Activated T-cell treated with anti-CD3 and anti-CD28 coated beads for 48 hours (primary cell): ENCODE measurements around the gene TNS3.

Source experiments
- DNase-seq: peaks from one replicate; pipeline ENCODE4 v3.0.0-alpha.2; 2020; ENCODE audit warnings: low read depth

Gene TNS3

DNA sequence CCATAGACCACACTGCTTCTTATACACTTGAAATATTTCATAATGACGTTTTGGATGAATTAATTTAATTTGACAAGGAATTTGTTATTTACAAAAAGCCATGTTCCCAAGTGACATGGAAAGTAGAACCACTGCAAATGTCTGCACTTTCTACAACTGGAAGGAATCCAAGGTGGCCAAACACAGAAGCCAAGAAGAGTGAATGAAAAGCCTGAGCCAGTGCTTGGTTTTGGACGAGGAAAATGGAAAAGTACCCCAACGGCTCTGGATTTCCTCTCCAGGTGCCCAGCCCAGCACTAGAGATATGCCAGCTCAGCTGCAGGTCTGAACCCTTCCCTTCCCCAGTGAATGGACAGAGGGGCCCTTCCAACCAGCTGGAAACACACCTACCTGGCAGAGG lies 279.4 kb downstream of the TNS3 start:
- DNase-seq, result no peak

DNA sequence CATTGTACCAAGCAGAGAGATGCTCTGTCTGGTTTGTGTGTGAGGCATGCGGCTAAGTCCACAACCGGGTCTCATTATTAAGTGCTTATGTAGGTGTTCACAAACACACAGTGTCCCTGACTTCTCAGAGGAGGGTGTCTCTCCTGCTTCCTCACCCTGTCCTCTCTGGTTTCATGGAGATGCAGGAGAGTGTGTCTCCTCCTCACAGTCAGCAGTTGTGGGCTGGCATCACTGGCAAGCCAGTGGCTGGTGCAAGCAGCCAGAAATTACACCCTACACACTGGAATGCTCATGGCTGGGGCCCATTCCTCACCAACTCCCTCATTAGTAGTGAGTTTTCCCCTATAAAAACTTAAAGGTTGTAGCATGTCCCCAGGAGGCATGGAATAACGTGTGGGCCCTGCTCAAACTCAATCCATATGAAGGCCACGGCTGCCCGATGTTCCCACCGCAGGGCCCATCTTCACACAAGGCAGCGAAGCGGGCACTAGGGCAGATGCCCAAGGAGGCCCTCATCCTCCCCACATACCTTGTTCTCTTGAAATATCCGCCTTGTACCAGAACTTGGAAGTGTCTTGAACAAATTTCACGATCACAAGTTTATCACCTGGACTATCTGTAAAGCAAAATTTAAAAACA lies 280.1 kb downstream of the TNS3 start:
- DNase-seq, result no peak

DNA sequence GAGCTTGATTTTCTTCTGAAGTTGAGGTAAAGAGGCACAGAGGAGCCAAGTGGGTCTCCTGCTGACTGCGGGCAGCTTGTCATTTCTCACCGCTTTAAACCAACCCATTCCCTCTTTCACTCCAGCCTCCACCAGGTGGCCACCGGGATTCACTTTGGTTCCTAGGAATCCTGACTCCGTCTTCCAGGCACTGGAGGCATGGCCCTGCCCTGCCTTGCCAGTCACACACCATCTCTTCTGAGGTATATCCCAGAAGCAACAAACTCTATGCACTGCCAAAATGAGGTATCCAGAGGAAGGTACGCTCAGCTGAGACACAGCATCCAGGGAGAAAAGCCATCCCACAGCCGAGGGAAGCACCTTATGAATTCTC lies 280.8 kb downstream of the TNS3 start:
- no peak for DNase-seq

DNA sequence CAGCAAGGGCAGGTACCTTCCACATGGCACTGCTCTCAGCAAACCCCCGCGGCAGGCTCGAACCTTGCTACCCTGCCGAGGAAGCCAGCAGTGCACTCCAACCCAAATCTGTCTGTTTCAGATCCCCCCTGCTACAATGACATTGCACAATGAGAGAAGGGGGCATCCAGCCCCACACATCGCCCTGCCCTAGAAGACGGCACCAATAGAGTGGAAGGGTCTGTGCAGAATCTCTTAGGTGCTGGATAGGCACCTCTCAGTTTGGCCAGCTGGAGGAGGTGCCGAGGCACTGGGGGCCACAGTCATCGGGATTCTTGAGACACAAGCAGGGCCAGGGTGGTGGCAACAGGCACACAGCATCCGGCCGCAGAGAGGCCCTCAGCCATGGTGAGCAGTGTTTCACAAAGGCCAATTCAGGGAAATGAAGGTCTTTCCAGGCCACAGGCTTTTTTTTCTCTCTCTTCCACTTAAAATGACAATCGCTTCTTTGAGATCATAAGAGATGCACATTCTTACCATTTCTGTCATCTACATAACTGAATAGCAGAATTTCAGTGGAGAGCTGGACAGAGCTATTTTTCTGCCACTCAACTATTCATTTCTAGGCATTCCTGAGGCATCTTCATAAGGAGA lies 281.3 kb downstream of the TNS3 start:
- no peak for DNase-seq

DNA sequence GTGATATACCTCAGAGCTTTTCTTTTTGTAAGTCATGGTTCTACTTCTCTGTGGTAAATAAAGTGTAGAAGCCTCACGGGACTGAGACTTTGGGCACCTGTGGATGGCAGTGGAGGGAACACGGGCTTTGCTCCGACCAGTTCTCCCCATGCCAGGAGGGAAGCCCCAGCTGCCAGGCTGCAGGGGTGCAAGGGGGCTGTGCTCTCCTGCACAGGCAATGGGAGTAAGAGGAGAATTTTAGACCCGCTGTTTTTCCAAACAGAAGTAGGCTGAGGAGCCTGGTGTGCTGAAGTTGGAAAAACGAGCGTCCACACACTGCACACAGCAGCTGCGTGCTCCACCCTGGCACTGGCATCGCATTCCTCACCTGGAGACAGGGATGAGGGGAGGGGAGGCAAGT lies 282.4 kb downstream of the TNS3 start:
- DNase-seq, result no peak

DNA sequence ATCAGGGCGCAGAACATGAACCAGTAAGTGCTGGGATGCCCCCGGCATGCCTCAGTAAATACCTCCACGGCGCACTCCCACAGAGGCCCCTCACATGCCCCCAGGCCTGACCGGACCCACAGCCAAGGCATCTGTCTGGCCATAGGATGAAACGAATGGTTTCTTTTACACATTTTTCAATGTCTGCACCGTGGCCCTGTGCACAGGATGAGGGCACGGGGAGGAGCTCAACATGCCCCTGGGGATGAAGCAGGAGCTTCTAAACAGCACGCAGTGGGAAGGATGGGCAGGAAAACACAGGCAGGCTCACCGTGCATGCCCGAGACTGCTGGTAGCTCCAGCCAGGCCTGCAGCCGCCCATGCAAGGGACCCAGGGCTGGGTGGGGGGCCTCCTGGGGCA lies 283.3 kb downstream of the TNS3 start:
- DNase-seq, result no peak

DNA sequence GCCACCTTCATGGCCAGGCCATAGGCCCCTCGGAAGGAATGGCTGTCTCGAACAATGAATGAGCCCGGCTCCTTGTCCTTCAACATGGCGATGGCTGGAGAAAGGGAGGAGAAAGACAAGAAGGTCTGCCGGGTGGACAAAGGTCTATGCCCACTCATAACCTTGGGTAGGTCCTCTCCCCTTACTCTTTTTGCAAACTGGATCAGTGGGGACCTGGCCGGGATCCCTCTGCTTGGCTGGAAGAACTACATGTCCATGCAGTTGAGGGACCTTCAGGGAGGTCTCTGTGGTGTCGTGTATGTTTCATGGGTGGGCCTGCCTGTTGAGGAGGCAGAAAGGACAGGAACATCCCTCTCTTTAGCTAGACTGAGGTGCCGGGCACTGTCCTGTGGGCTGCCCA lies 284.8 kb downstream of the TNS3 start:
- no peak for DNase-seq

DNA sequence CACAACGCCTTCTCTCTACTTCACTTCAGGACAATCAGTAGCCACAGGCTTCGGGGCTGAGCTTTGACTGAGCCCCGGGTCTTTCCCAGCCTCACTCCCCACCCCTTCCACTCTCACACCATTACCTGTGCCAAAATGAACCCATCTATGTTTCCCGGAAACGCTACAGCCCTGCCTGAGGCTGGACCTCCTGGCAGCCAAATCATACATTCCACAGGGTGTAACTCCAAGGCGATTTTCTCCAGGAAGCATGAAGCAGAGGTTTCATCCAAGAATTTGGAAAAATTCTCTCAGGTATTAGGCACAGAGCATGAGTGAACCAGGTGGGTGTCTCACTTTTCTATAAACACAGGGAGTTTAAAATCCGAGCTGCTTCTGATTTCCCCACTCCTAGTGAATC lies 286.3 kb downstream of the TNS3 start:
- no peak for DNase-seq

DNA sequence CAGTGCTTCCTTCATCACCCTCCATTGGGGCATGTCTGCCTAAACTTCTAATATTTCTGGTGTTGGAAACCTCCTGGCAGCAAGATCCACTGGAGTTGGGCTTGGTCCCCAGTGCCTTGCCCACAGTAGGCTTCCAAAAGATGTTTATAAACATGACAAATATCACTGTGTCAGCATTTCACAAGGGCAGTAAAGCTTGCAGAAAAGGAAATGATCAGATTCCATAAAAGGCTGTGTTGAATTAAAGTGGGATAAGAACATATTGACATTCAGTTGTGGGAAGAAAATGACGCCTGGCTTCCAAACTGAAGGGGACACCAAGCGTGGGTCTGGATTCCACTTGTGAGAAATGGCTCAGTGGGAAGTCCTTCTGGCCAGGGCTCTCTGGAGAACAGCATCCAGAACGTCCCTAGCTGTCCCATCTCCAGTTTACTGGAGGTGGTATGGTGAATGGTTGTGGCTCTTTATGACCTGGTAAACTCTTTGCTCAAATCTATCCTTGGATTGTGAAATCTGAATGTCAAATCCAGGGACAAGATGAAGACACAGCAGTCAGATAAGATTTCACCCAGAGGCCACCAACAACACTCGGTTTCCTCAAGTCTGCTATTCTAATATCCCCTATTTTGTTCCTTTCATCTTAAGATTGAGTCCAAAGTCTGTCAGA lies 287.2 kb downstream of the TNS3 start:
- no peak for DNase-seq

DNA sequence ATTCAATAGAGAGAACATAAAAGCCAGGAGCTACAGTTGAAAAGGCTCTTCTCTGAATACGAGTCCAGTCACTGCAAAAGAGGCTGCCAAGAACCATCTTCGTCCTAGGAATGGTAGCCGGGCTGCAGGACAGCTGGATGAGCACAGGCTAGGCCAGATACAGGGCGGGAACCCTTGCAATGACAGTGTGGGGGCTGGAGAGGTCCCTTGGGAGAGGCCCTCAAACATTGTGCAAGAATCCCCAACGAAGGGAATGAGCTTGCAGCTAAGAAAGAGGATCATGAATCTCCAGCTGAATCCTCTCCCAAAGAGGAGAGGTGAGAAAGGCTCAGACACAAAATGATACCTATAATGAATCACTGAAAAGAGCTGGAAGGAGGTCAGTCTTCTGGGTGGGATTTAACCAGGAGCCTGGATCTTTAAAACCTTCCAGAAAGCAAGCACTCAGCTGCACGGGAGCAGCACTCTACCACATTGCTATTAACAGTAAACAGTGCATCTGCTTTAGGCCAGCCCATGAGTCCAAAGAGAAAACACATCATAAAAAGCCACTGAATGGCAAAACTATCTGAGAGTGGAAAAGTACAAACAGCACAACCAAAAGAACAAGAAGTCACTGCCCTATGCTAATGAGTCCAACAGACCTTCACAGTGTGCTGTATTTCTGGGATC lies 287.9 kb downstream of the TNS3 start:
- DNase-seq, result no peak

DNA sequence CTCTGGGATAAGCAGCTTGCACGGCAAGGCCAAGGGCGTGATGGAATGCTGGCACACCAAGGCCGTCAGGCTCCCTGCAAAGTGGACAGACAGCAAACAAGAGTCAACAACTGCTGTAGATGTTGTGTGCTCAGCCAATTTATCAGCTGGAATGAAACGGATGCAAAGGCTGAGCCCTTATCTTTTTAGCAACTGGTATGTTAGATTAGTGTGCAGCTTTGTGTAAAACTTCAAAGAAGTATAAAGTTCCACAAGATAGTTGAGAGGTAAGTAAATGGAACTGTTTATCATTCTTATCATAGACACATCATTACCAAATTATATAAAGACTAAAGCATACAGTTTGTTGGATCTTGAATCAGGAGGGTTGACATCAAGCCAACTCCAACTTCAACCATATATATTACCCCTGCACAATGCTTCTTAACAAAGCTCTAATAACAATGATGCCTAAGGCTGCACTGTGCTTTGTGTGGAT lies 289.0 kb downstream of the TNS3 start:
- DNase-seq, result no peak

DNA sequence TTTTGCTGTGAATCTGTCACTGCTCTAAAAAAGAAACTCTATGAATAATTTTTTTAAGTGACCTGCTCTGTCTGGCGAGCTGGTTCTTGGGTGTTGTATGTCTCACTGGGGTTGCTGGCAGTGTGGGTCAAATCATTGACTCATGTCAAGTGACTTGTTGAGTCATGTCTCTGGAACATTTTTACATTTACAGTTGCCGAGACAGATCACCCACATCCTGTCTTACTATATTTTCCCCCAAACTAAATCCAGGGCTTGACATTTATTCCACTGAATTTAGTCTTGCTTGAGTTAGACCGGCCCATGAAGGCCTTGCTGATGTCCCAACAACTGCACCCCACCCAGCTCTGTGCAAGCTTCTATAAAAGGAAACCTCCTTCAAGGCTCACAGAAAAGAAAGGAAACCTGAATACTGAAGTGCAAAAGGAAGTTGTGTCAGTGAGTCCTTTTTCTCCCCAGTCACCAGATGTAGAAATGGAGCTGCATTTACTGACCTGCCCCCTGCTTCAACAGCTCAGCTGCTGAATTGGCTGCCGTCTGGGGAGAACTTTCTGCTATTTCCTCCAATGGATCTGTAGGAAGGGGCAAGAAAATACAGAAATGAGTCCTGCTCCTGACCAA lies 290.3 kb downstream of the TNS3 start:
- DNase-seq, result peak; percentile 19

DNA sequence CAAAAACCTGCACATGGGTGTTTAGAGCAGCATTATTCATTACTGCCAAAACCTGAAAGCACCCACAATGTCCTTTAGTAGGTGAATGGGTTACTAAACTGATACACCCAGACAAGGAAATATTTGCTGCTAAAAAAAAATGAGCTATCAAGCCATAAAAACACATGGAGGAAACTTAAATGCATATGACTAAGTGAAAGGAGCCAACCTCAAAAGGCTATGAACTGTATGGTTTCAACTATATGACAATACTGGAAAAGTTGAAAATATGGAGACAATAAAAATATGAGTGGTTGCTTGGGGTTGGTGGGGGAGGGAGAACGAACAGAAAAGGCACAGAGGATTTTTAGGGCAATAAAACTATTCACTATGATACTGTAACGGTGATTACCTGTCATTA lies 291.0 kb downstream of the TNS3 start:
- DNase-seq, result no peak

DNA sequence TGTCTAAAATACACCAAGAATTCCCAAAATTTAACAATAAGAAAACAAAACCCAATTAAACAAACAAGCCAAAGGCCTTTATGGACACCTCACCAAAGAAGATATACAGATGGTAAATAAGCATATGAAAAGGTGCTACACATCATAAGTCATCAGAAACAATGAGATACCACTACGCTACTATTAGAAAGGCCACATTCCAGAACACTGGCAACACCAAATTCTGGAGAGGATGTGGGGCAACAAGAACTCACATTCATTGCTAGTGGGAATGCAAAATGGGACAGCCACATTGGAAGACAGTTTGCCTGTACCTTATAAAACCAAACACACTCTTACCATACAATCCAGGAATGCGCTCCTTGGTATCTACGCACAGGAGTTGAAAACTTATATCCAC lies 291.4 kb downstream of the TNS3 start:
- no peak for DNase-seq

DNA sequence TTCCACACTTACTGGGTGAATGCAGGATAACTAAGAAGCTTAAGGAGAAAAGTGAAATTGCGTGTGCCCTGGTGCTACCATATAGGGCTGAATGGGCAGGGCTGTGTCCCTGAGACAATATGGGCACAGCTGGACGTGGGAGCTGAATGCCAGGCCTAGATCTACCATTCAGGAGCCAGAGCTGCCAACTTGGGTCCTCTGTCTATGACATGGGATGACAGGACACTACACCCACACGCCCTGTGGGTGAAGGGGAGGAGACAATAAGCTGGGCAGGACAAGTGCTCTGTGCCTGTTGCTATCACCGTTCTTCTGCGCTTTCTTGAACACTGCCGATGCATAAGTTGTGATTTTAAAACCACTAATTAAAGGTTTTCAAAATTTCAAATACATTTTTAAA lies 293.9 kb downstream of the TNS3 start:
- DNase-seq, result no peak

DNA sequence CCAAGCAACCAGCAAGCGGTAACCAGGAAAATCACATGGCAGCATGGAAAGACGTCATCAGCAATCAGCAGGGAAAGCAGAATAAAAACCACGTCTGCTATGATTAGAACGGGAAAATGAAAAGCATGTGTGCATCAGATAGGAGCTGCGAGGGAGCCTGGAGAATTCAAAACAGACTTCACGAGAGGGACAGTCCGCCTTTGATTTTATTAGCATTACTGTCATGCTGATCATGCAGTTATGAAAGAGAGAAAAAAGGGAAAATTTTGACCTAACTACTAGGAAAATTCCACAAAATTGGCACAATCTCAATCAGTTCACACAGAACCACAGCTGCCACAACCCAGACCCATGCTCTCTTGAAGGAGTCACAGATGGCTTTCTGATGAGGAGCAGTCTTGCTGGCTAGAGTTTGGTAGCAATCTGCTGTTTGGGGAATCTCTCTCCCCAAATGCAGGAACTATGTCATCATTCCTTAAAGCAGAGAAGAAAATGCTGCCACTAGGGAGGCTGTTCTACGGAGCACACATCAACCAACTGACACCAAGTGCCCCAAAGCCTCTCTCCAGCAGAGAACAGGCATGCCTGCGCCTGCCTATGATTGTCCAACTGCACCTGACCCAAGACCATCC lies 295.9 kb downstream of the TNS3 start:
- DNase-seq, result no peak

DNA sequence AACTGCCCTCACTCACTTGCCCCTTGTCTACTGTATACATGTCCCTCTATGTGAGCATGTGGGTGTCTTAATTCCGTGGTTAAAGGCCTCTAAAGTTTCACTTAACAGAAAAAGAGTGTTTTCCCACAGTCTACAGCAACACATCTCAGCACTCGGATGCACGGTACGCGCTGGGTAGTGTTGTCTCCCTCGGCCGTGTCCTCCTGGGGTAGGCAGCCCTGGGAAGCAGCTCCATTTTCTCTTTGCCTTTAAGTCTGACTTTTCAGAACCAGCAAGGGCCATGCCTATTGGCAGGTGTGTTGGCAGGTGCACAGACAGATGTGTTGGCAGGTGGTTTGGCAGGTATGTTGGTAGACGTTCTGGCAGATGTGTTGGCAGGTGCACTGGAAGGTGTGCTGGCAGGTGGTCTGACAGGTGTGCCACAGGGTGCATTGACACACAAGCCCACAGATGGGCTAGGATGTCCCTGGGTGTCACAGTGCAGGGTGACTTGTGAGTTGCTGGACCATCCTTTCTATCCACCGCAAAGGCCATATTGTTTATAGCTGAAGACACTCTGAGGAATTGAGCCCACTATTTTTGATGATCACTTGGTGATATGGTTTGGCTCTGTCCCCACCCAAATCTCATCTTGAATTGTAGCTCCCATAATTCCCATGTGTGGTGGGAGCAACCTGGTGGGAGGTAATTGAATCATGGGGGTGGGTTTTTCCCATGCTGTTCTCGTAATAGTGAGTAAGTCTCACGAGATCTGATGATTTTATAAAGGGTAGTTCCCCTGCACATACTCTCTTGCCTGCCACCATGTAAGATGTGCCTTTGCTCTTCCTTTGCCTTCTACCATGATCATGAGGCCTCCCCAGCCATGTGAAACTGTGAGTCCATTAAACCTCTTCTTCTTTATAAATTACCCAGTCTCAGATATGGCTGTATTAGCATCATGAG lies 296.9 kb downstream of the TNS3 start:
- DNase-seq, result no peak

DNA sequence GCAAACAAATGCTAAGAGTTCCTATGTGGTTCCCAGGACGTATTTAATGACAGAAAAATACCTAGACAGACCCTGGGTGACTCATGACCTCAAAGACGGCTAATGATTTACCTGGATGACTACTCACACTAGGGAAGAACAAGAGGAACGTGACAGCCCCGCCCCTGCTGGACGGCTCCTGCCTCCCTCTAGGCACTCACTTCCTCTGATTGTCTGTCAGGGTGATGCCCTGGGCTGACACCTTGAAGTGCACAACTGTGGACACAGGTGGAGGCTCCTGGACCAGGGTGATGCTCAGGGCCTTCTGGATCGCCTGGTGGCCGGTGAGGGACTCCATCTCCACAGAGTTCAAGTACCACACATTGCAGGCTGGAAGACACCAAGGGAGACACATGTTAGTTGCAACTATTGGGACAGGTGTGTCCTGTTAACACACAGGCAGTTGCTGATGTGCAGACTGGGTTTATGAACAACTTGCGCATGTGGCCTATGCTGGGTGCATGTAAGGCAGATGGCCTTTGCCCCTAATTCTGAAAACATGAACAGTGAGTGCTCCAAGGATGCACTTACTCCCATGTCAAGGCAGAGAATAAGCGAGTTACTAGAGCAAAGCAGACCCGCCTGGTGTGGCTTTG lies 298.3 kb downstream of the TNS3 start:
- DNase-seq, result no peak

DNA sequence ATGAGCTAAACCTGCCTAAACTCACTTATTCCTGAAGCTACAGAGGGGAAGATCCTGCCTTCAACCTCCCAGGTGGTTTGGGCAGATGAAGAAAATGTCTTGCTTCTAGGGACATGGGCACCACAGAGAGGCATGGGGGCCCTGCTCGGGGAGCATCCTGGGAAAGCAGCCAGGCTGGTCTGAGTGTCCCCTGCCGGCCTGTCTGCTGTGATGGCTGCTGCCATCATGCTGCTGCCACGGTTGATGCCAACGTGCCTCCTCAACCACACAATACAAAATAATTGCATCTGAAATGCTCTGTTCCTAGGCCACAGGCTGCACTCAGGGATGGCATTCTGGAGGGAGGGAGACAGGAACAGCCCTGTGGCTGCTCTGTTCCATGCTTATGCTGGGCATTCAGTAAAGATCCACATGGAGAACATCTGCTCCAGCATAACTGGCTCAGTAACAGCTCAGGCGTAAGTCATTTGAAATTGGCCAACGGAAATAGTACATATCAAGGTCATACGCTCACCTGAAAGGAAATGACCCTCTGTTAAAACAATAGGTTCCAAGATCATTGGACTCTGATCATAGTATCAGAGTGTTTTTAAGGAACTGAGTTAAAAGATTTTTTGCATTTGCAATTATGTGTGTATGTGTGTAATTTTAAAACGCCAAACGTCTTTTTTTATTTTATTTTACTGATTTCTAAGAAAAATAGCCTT lies 299.0 kb downstream of the TNS3 start:
- no peak for DNase-seq
